GM23248 (cell line): Measurements from ENCODE around the gene NAPA. TPM values are rescaled to one million over a fixed set of nuclear protein-coding genes. Genes with fewer than 3 reads are reported as not detected.

ENCODE experiments used
- DNase-seq: peaks from one replicate; pipeline ENCODE4 v3.0.0-alpha.2; 2015
- H2AFZ ChIP-seq: fragments of 200-600 bp; sonication (generic); 2 replicates; pipeline ENCODE4 v1.6.1; 2016; ENCODE audit warnings: antibody characterized with exemption
- H3F3A ChIP-seq: fragments of 200-600 bp; sonication (generic); 2 replicates; pipeline ENCODE4 v1.6.1; 2016; ENCODE audit warnings: mild to moderate bottlenecking, antibody characterized with exemption, mixed run types; ENCODE audit not compliant: insufficient read depth
- H3K27ac ChIP-seq: fragments of 200-600 bp; sonication (generic); 2 replicates; pipeline ENCODE4 v1.5.1; 2016; ENCODE audit warnings: mild to moderate bottlenecking
- H3K27me3 ChIP-seq: fragments of 200-600 bp; sonication (generic); replicated peaks from 2 replicates; pipeline ENCODE4 v1.6.1; 2016; ENCODE audit warnings: mild to moderate bottlenecking; ENCODE audit not compliant: insufficient read depth
- H3K36me3 ChIP-seq: fragments of 200-600 bp; sonication (generic); 2 replicates; pipeline ENCODE4 v1.6.1; 2016; ENCODE audit warnings: low read depth, mild to moderate bottlenecking
- H3K4me1 ChIP-seq: fragments of 200-600 bp; sonication (generic); 2 replicates; pipeline ENCODE4 v1.6.1; 2016; ENCODE audit warnings: mild to moderate bottlenecking; ENCODE audit not compliant: insufficient read depth
- H3K4me2 ChIP-seq: fragments of 200-600 bp; sonication (generic); one replicate; pipeline ENCODE4 v1.6.1; 2016; ENCODE audit warnings: mild to moderate bottlenecking; ENCODE audit not compliant: unreplicated experiment
- H3K4me3 ChIP-seq: fragments of 200-600 bp; sonication (generic); 2 replicates; pipeline ENCODE4 v1.5.1; 2016; ENCODE audit warnings: mild to moderate bottlenecking
- H3K79me2 ChIP-seq: fragments of 200-600 bp; sonication (generic); 2 replicates; pipeline ENCODE4 v1.6.1; 2016; ENCODE audit warnings: mild to moderate bottlenecking; ENCODE audit not compliant: insufficient read depth
- H3K9ac ChIP-seq: fragments of 200-600 bp; sonication (generic); 2 replicates; pipeline ENCODE4 v1.6.1; 2016; ENCODE audit warnings: mild to moderate bottlenecking
- H3K9me2 ChIP-seq: fragments of 200-600 bp; sonication (generic); 2 replicates; pipeline ENCODE4 v1.6.1; 2016; ENCODE audit warnings: mixed run types, mild to moderate bottlenecking, moderate library complexity; ENCODE audit not compliant: insufficient read depth
- H3K9me3 ChIP-seq: fragments of 200-600 bp; sonication (generic); one replicate; pipeline ENCODE4 v1.6.1; 2017; ENCODE audit warnings: low read depth
- H4K20me1 ChIP-seq: fragments of 200-600 bp; sonication (generic); 2 replicates; pipeline ENCODE4 v1.6.0; 2016; ENCODE audit not compliant: insufficient read depth
- EZH2 ChIP-seq: fragments of 200-600 bp; sonication (generic); IDR thresholded peaks from 2 replicates; pipeline ENCODE4 v1.6.1; 2018; ENCODE audit warnings: antibody characterized with exemption, mild to moderate bottlenecking; ENCODE audit not compliant: insufficient read depth, poor library complexity, severe bottlenecking
- EZH2phosphoT487 ChIP-seq: fragments of 200-600 bp; sonication (generic); IDR thresholded peaks from 2 replicates; pipeline ENCODE4 v1.6.1; 2018; ENCODE audit warnings: antibody characterized with exemption, moderate library complexity, mild to moderate bottlenecking, low read depth; ENCODE audit not compliant: insufficient read depth
- WGBS, 2 experiments: methylation state at CpG; one replicate each; pipeline ENCODE4 v1.1.6; 2015 to 2017; ENCODE audit warnings: low lambda C conversion rate in 2 of 2, low coverage in 1 of 2; ENCODE audit errors: missing lambda C conversion rate in 2 of 2; 5-methylcytosine and 5-hydroxymethylcytosine counted together
- in situ Hi-C: fragments of 300-500 bp; cut with MboI; formaldehyde crosslinking; loops from 2 replicates; pipeline ENCODE4 v1.15.0; 2020
- polyA plus RNA-seq: library from polyadenylated mRNA; unstranded; fragments of >200 nt; fragmentation: Nextera tagmentation; extraction: Ambion mirVana; gene quantifications from 2 replicates; pipeline ENCODE4 v1.2.1, GENCODE V29; 2016
- total RNA-seq: library from RNA; depleted of rRNA; stranded (reverse); fragments of >200 nt; shearing (Covaris generic); gene quantifications from 2 replicates; pipeline ENCODE4 v1.2.3, GENCODE V29; 2014

The NAPA gene
- total and polyA plus RNA-seq, 2 experiments from 2014 or later = 94.1 to 183 TPM

- in situ Hi-C loops = no loop called here
- no peak overlapping the region for H3K9ac ChIP-seq
- H3K36me3 ChIP-seq = peaks cover 5% of the 10 kb centered on the region; the same call in 1 of the 2 replicates
- H3K9me2 ChIP-seq = no peaks in the 10 kb centered on the region
- TF ChIP-seq EZH2 = no peak
- no peak for TF ChIP-seq EZH2phosphoT487
- no peaks in the 10 kb centered on the region for H3K9me3 ChIP-seq
- H4K20me1 ChIP-seq = no peaks in the 10 kb centered on the region
- H3F3A ChIP-seq = peaks cover 13% of the 10 kb centered on the region
- 86 to 87% methylated on average over 20 to 23 of the region's 23 CpGs for WGBS, 2 experiments
- peaks cover 40% of the 10 kb centered on the region for H3K79me2 ChIP-seq
- no peak for DNase-seq
- no peak overlapping the region for H2AFZ ChIP-seq
- no peak overlapping the region for H3K4me3 ChIP-seq
- H3K4me2 ChIP-seq = no peak overlapping the region
- no peak overlapping the region for H3K27ac ChIP-seq
- H3K4me1 ChIP-seq = peaks cover 10% of the 10 kb centered on the region
- no peaks in the 10 kb centered on the region for H3K27me3 ChIP-seq
Observed at GRCh38 chr19:47497050-47497766, 17.7 kb downstream of the NAPA start.

DNA sequence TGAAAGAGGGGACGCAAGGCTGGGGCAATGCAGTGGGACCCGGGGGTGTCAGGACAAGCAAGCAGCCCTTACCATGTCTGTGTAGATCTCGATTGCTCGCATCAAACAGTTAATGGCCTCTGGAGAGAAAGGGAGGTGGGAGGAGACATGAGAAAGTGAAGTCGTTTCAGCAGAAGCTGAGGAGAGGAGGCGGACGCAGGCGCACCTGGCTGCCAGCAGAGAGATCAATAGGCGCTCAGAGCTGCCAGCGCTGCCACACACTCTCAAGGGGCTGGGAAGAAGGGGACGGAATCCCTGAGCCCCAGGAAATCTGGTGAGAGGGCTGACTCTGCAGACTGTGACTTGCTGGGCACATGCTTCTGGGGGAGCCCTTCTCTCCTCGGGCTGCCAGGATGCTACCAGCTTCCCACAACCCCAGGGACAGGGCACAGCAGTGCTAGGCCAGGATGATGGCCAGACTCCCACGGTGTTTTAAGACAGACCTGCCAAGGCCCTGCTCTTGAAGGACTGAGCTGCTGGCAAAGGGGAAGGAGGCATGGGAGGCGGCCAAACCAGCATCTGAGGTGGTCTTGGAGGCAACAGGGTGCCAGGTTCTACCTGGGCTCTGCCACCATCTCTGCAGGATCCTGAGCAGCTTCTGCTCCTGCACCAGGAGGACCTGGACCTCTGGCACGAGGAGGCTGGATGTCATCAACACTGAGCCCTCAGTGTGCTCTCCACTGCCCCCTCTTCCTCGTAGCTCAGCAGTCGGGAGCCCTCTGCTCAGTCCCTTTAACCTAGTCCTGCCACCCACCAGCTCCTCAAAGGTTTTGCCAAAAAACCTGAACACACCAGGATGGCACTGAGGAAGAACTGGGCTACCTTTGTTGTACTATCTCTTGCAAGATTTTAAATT, 19.1 kb downstream of the NAPA start:
- no peak for DNase-seq
- Histone ChIP-seq H3K4me3 (no peak overlapping the region), H3K79me2 (peaks cover 36% of the 10 kb centered on the region), H3K9me3 (no peaks in the 10 kb centered on the region), H2AFZ (no peak overlapping the region), H3K27ac (no peak overlapping the region), H3K36me3 (peaks cover 5% of the 10 kb centered on the region; the same call in 1 of the 2 replicates), H3F3A (no peaks in the 10 kb centered on the region), H3K27me3 (no peaks in the 10 kb centered on the region), H3K4me1 (no peaks in the 10 kb centered on the region), H3K9ac (no peak overlapping the region), H3K4me2 (no peak overlapping the region), H4K20me1 (no peaks in the 10 kb centered on the region), H3K9me2 (no peaks in the 10 kb centered on the region)
- TF ChIP-seq EZH2phosphoT487 (no peak), EZH2 (no peak)
- in situ Hi-C loops = no loop called here
- WGBS, 2 experiments = 74 to 82% methylated on average over 16 to 17 of the region's 17 CpGs

GRCh38 chr19:47494729-47495128, 20.1 kb downstream of the NAPA start:
- Histone ChIP-seq H2AFZ (no peak overlapping the region), H3K79me2 (peaks cover 26% of the 10 kb centered on the region), H3K9me3 (no peaks in the 10 kb centered on the region), H3K9me2 (no peaks in the 10 kb centered on the region), H3K36me3 (no peaks in the 10 kb centered on the region; the same call in 1 of the 2 replicates), H3K27ac (no peak overlapping the region), H3K4me1 (no peaks in the 10 kb centered on the region), H3K4me2 (no peak overlapping the region), H3K27me3 (no peaks in the 10 kb centered on the region), H3K9ac (no peak overlapping the region), H3F3A (no peaks in the 10 kb centered on the region), H3K4me3 (no peak overlapping the region), H4K20me1 (no peaks in the 10 kb centered on the region)
- WGBS, 2 experiments = 54 to 57% methylated on average over 9 of the region's 9 CpGs
- no peak for TF ChIP-seq EZH2
- no peak for DNase-seq
- in situ Hi-C loops = no loop called here

DNA sequence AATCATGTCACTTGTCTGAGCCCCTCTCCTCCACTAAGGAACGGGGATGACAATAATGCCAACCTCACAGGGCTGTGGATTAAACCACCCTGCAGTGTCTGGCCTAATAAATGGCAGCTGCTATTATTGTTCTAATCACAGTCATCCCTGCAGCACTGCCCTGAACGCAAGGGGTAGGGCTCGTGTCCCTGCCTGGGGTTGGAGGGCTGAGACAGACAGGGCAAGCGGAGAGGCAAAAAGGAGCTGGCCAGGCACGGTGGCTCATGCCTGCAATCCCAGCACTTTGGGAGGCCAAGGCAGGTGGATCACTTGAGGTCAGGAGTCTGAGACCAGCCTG, 20.7 kb downstream of the NAPA start:
- no peaks in the 10 kb centered on the region for H3K4me1 ChIP-seq
- no peak for DNase-seq
- no peak overlapping the region for H3K4me2 ChIP-seq
- no peaks in the 10 kb centered on the region for H4K20me1 ChIP-seq
- H3K4me3 ChIP-seq = no peak overlapping the region
- H3K27me3 ChIP-seq = no peaks in the 10 kb centered on the region
- H3K9me3 ChIP-seq = no peaks in the 10 kb centered on the region
- H3K9me2 ChIP-seq = no peaks in the 10 kb centered on the region
- no peak overlapping the region for H3K27ac ChIP-seq
- H2AFZ ChIP-seq = no peak overlapping the region
- H3K79me2 ChIP-seq = peaks cover 21% of the 10 kb centered on the region
- H3F3A ChIP-seq = no peaks in the 10 kb centered on the region
- TF ChIP-seq EZH2phosphoT487 = no peak
- no peak for TF ChIP-seq EZH2
- H3K36me3 ChIP-seq = no peaks in the 10 kb centered on the region; the same call in 1 of the 2 replicates
- in situ Hi-C loops = no loop called here
- 75 to 78% methylated on average over 5 of the region's 5 CpGs for WGBS, 2 experiments
- no peak overlapping the region for H3K9ac ChIP-seq
